GM19099 (cell line): ENCODE data around the gene PLXNA3.

Experiments used
- POLR2A ChIP-seq: IDR thresholded peaks from 3 replicates; pipeline ENCODE4 v1.6.1; 2011; ENCODE audit warnings: low read depth; ENCODE audit not compliant: insufficient read length; ENCODE audit errors: extremely low read depth

PLXNA3 gene

GRCh38 chrX:154441984-154442707 is 15.9 kb upstream of the PLXNA3 start:
- TF ChIP-seq POLR2A: no peak

- TF ChIP-seq POLR2A: no peak
Observed at GRCh38 chrX:154443479-154443910, 14.6 kb upstream of the PLXNA3 start.

GRCh38 chrX:154443992-154444754 is 13.9 kb upstream of the PLXNA3 start, which contains the start of gene FAM50A:
TSS of gene FAM50A (plus strand) at chrX:154444141. CDS start at chrX:154444236, 95 bp downstream.
- TF ChIP-seq POLR2A: peak; percentile 4

GRCh38 chrX:154444755-154445246 is 13.3 kb upstream of the PLXNA3 start:
- TF ChIP-seq POLR2A: no peak

- TF ChIP-seq POLR2A: no peak
Observed at GRCh38 chrX:154445776-154446175, 12.3 kb upstream of the PLXNA3 start.

GRCh38 chrX:154446430-154446829 is 11.7 kb upstream of the PLXNA3 start:
- no peak for TF ChIP-seq POLR2A

- no peak for TF ChIP-seq POLR2A
Observed at GRCh38 chrX:154448484-154448883, 9.6 kb upstream of the PLXNA3 start.

GRCh38 chrX:154449618-154450017 is 8.5 kb upstream of the PLXNA3 start:
- no peak for TF ChIP-seq POLR2A

GRCh38 chrX:154450312-154450711 is 7.8 kb upstream of the PLXNA3 start:
- TF ChIP-seq POLR2A: no peak

GRCh38 chrX:154452823-154453222 is 5.3 kb upstream of the PLXNA3 start:
- no peak for TF ChIP-seq POLR2A

GRCh38 chrX:154457491-154458115 is 478 bp upstream of the PLXNA3 start:
- TF ChIP-seq POLR2A: no peak

- TF ChIP-seq POLR2A: no peak
Observed at GRCh38 chrX:154458954-154459778, 1.1 kb downstream of the PLXNA3 start.

GRCh38 chrX:154459832-154460231 is 1.8 kb downstream of the PLXNA3 start:
- no peak for TF ChIP-seq POLR2A

- no peak for TF ChIP-seq POLR2A
Observed at GRCh38 chrX:154460326-154460725, 2.2 kb downstream of the PLXNA3 start.

GRCh38 chrX:154462396-154462795 is 4.3 kb downstream of the PLXNA3 start:
- no peak for TF ChIP-seq POLR2A

- TF ChIP-seq POLR2A: no peak
Observed at GRCh38 chrX:154463611-154464220, 5.6 kb downstream of the PLXNA3 start.
